Neuronal stem cell (in vitro differentiated cells): ENCODE measurements around the gene RAB39B.
"Not testable (repeated sequence)": the region's sequence is repeated elsewhere in the genome, so short reads cannot be mapped to it uniquely, and the experiment has no call there.

ENCODE experiments used
- DNase-seq: peaks from one replicate; pipeline ENCODE4 v3.0.0-alpha.2; 2013; ENCODE audit warnings: low spot score
- H2AFZ ChIP-seq: one replicate; pipeline ENCODE4 v1.6.1; 2013; ENCODE audit warnings: mild to moderate bottlenecking, low read length, inconsistent platforms
- H2AK5ac ChIP-seq: 2 replicates; pipeline ENCODE4 v1.6.1; 2013; ENCODE audit warnings: low read depth, mild to moderate bottlenecking, inconsistent platforms, low read length, moderate library complexity, mixed read lengths
- H2BK120ac ChIP-seq: 2 replicates; pipeline ENCODE4 v1.6.1; 2013; ENCODE audit warnings: low read depth, mild to moderate bottlenecking, inconsistent platforms, low read length, moderate library complexity, mixed read lengths
- H2BK12ac ChIP-seq: one replicate; pipeline ENCODE4 v1.6.1; 2013; ENCODE audit warnings: low read length, inconsistent platforms
- H2BK15ac ChIP-seq: 2 replicates; pipeline ENCODE4 v1.6.1; 2013; ENCODE audit warnings: mild to moderate bottlenecking, low read length, inconsistent platforms, mixed read lengths
- H2BK5ac ChIP-seq: one replicate; pipeline ENCODE4 v1.6.1; 2013; ENCODE audit warnings: inconsistent platforms, mild to moderate bottlenecking, low read length, moderate library complexity
- H3K14ac ChIP-seq: one replicate; pipeline ENCODE4 v1.6.1; 2013; ENCODE audit warnings: low read length, inconsistent platforms
- H3K18ac ChIP-seq: 2 replicates; pipeline ENCODE4 v1.6.1; 2013; ENCODE audit warnings: low read length, inconsistent platforms
- H3K23ac ChIP-seq: 2 replicates; pipeline ENCODE4 v1.6.1; 2013; ENCODE audit warnings: low read depth, mild to moderate bottlenecking, mixed read lengths, low read length, inconsistent platforms; ENCODE audit not compliant: poor library complexity
- H3K27ac ChIP-seq: replicated peaks from 3 replicates; pipeline ENCODE4 v1.5.1; 2013; ENCODE audit warnings: low read length, inconsistent platforms
- H3K27me3 ChIP-seq, 3 experiments: 2 replicates each; pipeline ENCODE4 v1.6.1; 2013; ENCODE audit warnings: low read length in 3 of 3, mild to moderate bottlenecking in 2 of 3, inconsistent platforms in 1 of 3, low read depth in 1 of 3, mixed read lengths in 1 of 3, moderate library complexity in 1 of 3; ENCODE audit not compliant: control insufficient read depth in 3 of 3, insufficient read depth in 3 of 3
- H3K36me3 ChIP-seq, 2 donors: replicated peaks in 1 of 2; 2 replicates each; pipeline ENCODE4 v1.6.1; 2013; ENCODE audit warnings: low read length in 2 of 2; ENCODE audit not compliant: control insufficient read depth in 2 of 2, insufficient read depth in 2 of 2
- H3K4ac ChIP-seq: 2 replicates; pipeline ENCODE4 v1.6.1; 2013; ENCODE audit warnings: inconsistent platforms, mild to moderate bottlenecking, low read length, moderate library complexity
- H3K4me1 ChIP-seq, 2 donors: 1 replicate in 1 of 2; 2 replicates in 1 of 2; pipeline ENCODE4 v1.6.1; 2013; ENCODE audit warnings: low read length in 2 of 2, low read depth in 1 of 2; ENCODE audit not compliant: control insufficient read depth in 2 of 2, insufficient read depth in 1 of 2
- H3K4me2 ChIP-seq: one replicate; pipeline ENCODE4 v1.6.1; 2013; ENCODE audit warnings: mild to moderate bottlenecking, low read length, inconsistent platforms; ENCODE audit not compliant: insufficient read depth, poor library complexity, severe bottlenecking
- H3K4me3 ChIP-seq, 2 donors: 2 replicates each; pipeline ENCODE4 v1.5.1; 2013; ENCODE audit warnings: low read length in 2 of 2, mild to moderate bottlenecking in 2 of 2, inconsistent platforms in 1 of 2, moderate library complexity in 1 of 2
- H3K79me1 ChIP-seq: one replicate; pipeline ENCODE4 v1.6.1; 2013; ENCODE audit warnings: low read depth, mild to moderate bottlenecking, inconsistent platforms, low read length, moderate library complexity
- H3K9ac ChIP-seq: one replicate; pipeline ENCODE4 v1.6.1; 2013; ENCODE audit warnings: mild to moderate bottlenecking, low read depth, low read length, inconsistent platforms; ENCODE audit not compliant: poor library complexity
- H3K9me3 ChIP-seq, 2 donors: replicated peaks in 1 of 2; 2 replicates each; pipeline versions ENCODE3 to v1.6.1; 2013; ENCODE audit warnings: low read length in 2 of 2, mild to moderate bottlenecking in 2 of 2, inconsistent platforms in 1 of 2, low read depth in 1 of 2, mixed read lengths in 1 of 2, moderate library complexity in 1 of 2; ENCODE audit not compliant: control insufficient read depth in 2 of 2, insufficient read depth in 1 of 2
- H4K8ac ChIP-seq: one replicate; pipeline ENCODE4 v1.6.1; 2013; ENCODE audit warnings: low read depth, mild to moderate bottlenecking, inconsistent platforms, low read length, moderate library complexity
- H4K91ac ChIP-seq: one replicate; pipeline ENCODE4 v1.6.1; 2013; ENCODE audit warnings: low read length, low read depth, mild to moderate bottlenecking, inconsistent platforms; ENCODE audit not compliant: poor library complexity
- WGBS, 2 donors: extraction: QIAGEN DNeasy Blood & Tissue Kit; methylation state at CpG; one replicate each; pipeline ENCODE4 v1.1.7; 2013; ENCODE audit warnings: missing lambda C conversion rate in 2 of 2, mixed read lengths in 1 of 2; ENCODE audit not compliant: insufficient read length in 2 of 2, insufficient replicate concordance in 1 of 2; ENCODE audit errors: extremely low coverage in 2 of 2; 5-methylcytosine and 5-hydroxymethylcytosine counted together

Gene RAB39B

GRCh38 chrX:155225774-155226173, 38.5 kb downstream of the RAB39B start:
- H2BK15ac ChIP-seq = no peak overlapping the region
- H3K27ac ChIP-seq = no peak overlapping the region
- H3K9me3 ChIP-seq = peaks cover 0 to 3% of the 10 kb centered on the region in 2 donors
- H4K91ac ChIP-seq = no peak overlapping the region
- H3K9ac ChIP-seq = no peak overlapping the region
- H3K14ac ChIP-seq = no peak overlapping the region
- DNase-seq = no peak
- WGBS, 2 donors = no CpG with 5 or more reads among the region's 3 CpGs
- no peak overlapping the region for H3K4me2 ChIP-seq
- H2AK5ac ChIP-seq = no peak overlapping the region
- H3K79me1 ChIP-seq = no peaks in the 10 kb centered on the region
- no peak overlapping the region for H3K4ac ChIP-seq
- no peak overlapping the region for H3K4me3 ChIP-seq
- peaks cover 6 to 78% of the 10 kb centered on the region in 2 donors for H3K36me3 ChIP-seq
- H3K18ac ChIP-seq = no peak overlapping the region
- no peak overlapping the region for H2BK120ac ChIP-seq
- H2BK12ac ChIP-seq = no peak overlapping the region
- H4K8ac ChIP-seq = no peak overlapping the region
- H3K4me1 ChIP-seq = no peaks in the 10 kb centered on the region
- H2AFZ ChIP-seq = no peak overlapping the region
- H2BK5ac ChIP-seq = no peak overlapping the region
- no peaks in the 10 kb centered on the region for H3K27me3 ChIP-seq
- no peak overlapping the region for H3K23ac ChIP-seq

DNA sequence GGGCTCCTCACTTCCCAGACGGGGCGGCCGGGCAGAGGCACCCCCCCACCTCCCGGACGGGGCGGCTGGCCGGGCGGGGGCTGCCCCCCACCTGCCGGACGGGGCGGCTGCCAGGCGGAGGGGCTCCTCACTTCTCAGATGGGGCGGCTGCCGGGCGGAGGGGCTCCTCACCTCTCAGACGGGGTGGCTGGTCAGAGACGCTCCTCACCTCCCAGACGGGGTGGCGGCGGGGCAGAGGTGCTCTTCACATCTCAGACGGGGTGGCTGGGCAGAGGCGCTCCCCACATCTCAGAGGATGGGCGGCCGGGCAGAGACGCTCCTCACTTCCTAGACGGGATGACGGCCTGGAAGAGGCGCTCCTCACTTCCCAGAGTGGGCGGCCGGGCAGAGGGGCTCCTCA, 40.5 kb downstream of the RAB39B start:
- not testable (repeated sequence) for H3K9ac ChIP-seq, H3K18ac ChIP-seq, H3K4me3 ChIP-seq, H3K27ac ChIP-seq, DNase-seq, H3K4me1 ChIP-seq, H2AFZ ChIP-seq, H3K23ac ChIP-seq, H4K8ac ChIP-seq, H3K4ac ChIP-seq, H3K9me3 ChIP-seq, H2BK12ac ChIP-seq, H4K91ac ChIP-seq, H2BK5ac ChIP-seq, H2AK5ac ChIP-seq, H3K27me3 ChIP-seq, H3K4me2 ChIP-seq, H3K14ac ChIP-seq, H2BK15ac ChIP-seq, H3K79me1 ChIP-seq, H2BK120ac ChIP-seq
- H3K36me3 ChIP-seq = peaks cover 6 to 69% of the 10 kb centered on the region in 2 donors
- no CpG with 5 or more reads among the region's 30 CpGs for WGBS, 2 donors

- H2BK5ac ChIP-seq = no peak overlapping the region
- no peak overlapping the region for H3K14ac ChIP-seq
- H3K4me1 ChIP-seq = peaks cover 2 to 3% of the 10 kb centered on the region in 2 donors
- no peaks in the 10 kb centered on the region for H3K79me1 ChIP-seq
- peaks cover 0 to 3% of the 10 kb centered on the region in 2 donors for H3K9me3 ChIP-seq
- no peak overlapping the region for H4K8ac ChIP-seq
- H3K4ac ChIP-seq = no peak overlapping the region
- no peak overlapping the region for H3K27ac ChIP-seq
- no peak overlapping the region for H2BK12ac ChIP-seq
- no peak for DNase-seq
- no CpG with 5 or more reads among the region's 4 CpGs for WGBS, 2 donors
- peaks cover 2 to 52% of the 10 kb centered on the region in 2 donors for H3K36me3 ChIP-seq
- no peak overlapping the region for H4K91ac ChIP-seq
- H3K18ac ChIP-seq = no peak overlapping the region
- no peak overlapping the region for H2AK5ac ChIP-seq
- H2AFZ ChIP-seq = no peak overlapping the region
- no peak overlapping the region for H3K23ac ChIP-seq
- no peak overlapping the region for H2BK120ac ChIP-seq
- H3K27me3 ChIP-seq = no peaks in the 10 kb centered on the region
- no peak overlapping the region for H3K4me3 ChIP-seq
- no peak overlapping the region for H3K9ac ChIP-seq
- H2BK15ac ChIP-seq = no peak overlapping the region
- no peak overlapping the region for H3K4me2 ChIP-seq
Measured at GRCh38 chrX:155221351-155221750, 42.9 kb downstream of the RAB39B start.

GRCh38 chrX:155218777-155219176, 45.5 kb downstream of the RAB39B start:
- no peak for DNase-seq
- Histone ChIP-seq H3K79me1 (no peaks in the 10 kb centered on the region), H2BK12ac (no peak overlapping the region), H3K4me1 (peaks cover 2 to 3% of the 10 kb centered on the region in 2 donors), H3K14ac (no peak overlapping the region), H3K4me3 (no peak overlapping the region), H3K27ac (no peak overlapping the region), H3K4ac (no peak overlapping the region), H2BK5ac (no peak overlapping the region), H2AK5ac (no peak overlapping the region), H3K9me3 (peaks cover 0 to 3% of the 10 kb centered on the region in 2 donors), H3K27me3 (no peaks in the 10 kb centered on the region), H2BK120ac (no peak overlapping the region), H3K9ac (no peak overlapping the region), H3K4me2 (no peak overlapping the region), H3K23ac (no peak overlapping the region), H3K18ac (no peak overlapping the region), H4K91ac (no peak overlapping the region), H4K8ac (no peak overlapping the region), H2AFZ (no peak overlapping the region), H3K36me3 (peaks cover 2 to 34% of the 10 kb centered on the region in 2 donors), H2BK15ac (no peak overlapping the region)
- WGBS, 2 donors = no CpG with 5 or more reads among the region's 2 CpGs
